ENCODE results near the gene RASSF1. TPM values are rescaled to one million over a fixed set of nuclear protein-coding genes. Genes with fewer than 3 reads are reported as not detected.

The RASSF1 gene
- total RNA-seq, 1 donor from 2014 or later = 13.7 TPM

GRCh38 chr3:50357481-50357880 is 16.8 kb upstream of the RASSF1 start:
- Mint-ChIP-seq H3K27me3 (ENCODE audit: insufficient read depth, low read depth) (peaks cover 12% of the 10 kb centered on the region), H3K9me3 (no peaks in the 10 kb centered on the region), H3K4me3 (peak overlapping the region; percentile 95), H3K27ac (no peak overlapping the region), H3K36me3 (peaks cover 7% of the 10 kb centered on the region), H3K4me1 (peaks cover 38% of the 10 kb centered on the region)
- Histone ChIP-seq H3K9ac (peak overlapping the region; percentile 96), H3K36me3 (no peaks in the 10 kb centered on the region), H3K4me1 (peaks cover 17% of the 10 kb centered on the region), H2AFZ (replicated peaks) (no peak overlapping the region), H3F3A (ENCODE audit: low read depth) (peaks cover 7% of the 10 kb centered on the region), H4K20me1 (ENCODE audit: low read depth) (peaks cover 38% of the 10 kb centered on the region), H3K27me3 (no peaks in the 10 kb centered on the region), H3K79me2 (ENCODE audit: low read depth) (peaks cover 36% of the 10 kb centered on the region), H3K27ac (no peak overlapping the region), H3K4me2 (peak overlapping the region; percentile 92), H3K9me3 (ENCODE audit: low read depth) (no peaks in the 10 kb centered on the region), H3K4me3 (peak overlapping the region; percentile 79)
- DNase-seq (ENCODE audit: low spot score) = no peak
- TF ChIP-seq CTCF (IDR thresholded peaks at IDR 0.05) (no peak), EZH2phosphoT487 (IDR thresholded peaks at IDR 0.05) (no peak), EZH2 (IDR thresholded peaks at IDR 0.05) (no peak)

- Histone ChIP-seq H3K27me3 (no peaks in the 10 kb centered on the region), H3K4me2 (peak overlapping the region; percentile 92), H3K4me3 (peak overlapping the region; percentile 79), H3K9ac (no peak overlapping the region), H3K79me2 (ENCODE audit: low read depth) (peaks cover 36% of the 10 kb centered on the region), H3F3A (ENCODE audit: low read depth) (peaks cover 7% of the 10 kb centered on the region), H3K9me3 (ENCODE audit: low read depth) (no peaks in the 10 kb centered on the region), H2AFZ (replicated peaks) (no peak overlapping the region), H3K36me3 (no peaks in the 10 kb centered on the region), H3K4me1 (peaks cover 17% of the 10 kb centered on the region), H3K27ac (no peak overlapping the region), H4K20me1 (ENCODE audit: low read depth) (peaks cover 41% of the 10 kb centered on the region)
- Mint-ChIP-seq H3K4me1 (peaks cover 39% of the 10 kb centered on the region), H3K36me3 (peaks cover 7% of the 10 kb centered on the region), H3K27me3 (ENCODE audit: insufficient read depth, low read depth) (peaks cover 12% of the 10 kb centered on the region), H3K9me3 (no peaks in the 10 kb centered on the region), H3K27ac (no peak overlapping the region), H3K4me3 (peak overlapping the region; percentile 95)
- no peak for TF ChIP-seq CTCF (IDR thresholded peaks at IDR 0.05)
- no peak for TF ChIP-seq EZH2 (IDR thresholded peaks at IDR 0.05)
- no peak for TF ChIP-seq EZH2phosphoT487 (IDR thresholded peaks at IDR 0.05)
- DNase-seq (ENCODE audit: low spot score) = no peak
These were observed 15.9 kb upstream of the RASSF1 start for GRCh38 chr3:50356553-50356952.

DNA sequence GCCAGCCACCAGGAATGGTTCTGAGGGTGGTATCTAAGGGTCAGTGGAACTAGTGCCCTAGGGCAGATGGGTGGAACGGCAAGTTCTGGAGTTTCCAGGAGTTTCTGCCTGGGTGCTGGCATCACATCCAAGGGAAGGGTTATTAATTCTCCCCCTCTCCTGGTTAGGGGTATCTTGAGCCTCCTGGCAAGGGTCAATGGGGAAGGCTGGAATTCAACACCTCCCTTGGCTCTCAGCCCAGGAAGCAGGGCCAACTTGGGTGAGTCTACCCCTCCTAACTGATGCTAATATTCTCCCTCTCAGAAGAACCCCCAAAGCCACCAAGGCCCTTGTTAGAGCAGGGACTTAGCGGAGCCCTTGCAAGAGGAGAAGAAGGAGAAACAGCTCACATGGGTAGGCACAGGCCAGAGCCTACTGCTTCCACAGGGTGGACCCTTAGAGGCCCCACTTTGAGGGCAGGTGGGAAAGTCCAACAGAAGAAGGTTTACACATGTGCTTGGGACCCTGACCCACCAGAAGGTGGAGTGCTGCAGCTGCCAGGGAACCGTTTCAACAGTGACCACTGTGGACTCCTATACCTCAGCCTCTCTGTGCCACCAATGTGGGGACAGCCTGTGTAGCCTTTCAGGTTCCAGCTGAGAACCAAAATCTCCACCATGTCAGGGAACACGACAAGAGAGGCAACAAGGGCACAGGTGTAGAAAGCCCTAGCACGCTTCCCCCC is 15.4 kb upstream of the RASSF1 start:
- no peak overlapping the region for H3K4me3 ChIP-seq
- H3K4me1 ChIP-seq = peaks cover 17% of the 10 kb centered on the region
- no peaks in the 10 kb centered on the region for H3K36me3 ChIP-seq
- DNase-seq (ENCODE audit: low spot score) = no peak
- peak overlapping the region; percentile 92 for H3K4me2 ChIP-seq
- H3K36me3 Mint-ChIP-seq = peaks cover 7% of the 10 kb centered on the region
- no peak for TF ChIP-seq EZH2phosphoT487 (IDR thresholded peaks at IDR 0.05)
- peak; percentile 35 for TF ChIP-seq CTCF (IDR thresholded peaks at IDR 0.05)
- no peak overlapping the region for H3K9ac ChIP-seq
- H2AFZ ChIP-seq (replicated peaks) = no peak overlapping the region
- H3K9me3 ChIP-seq (ENCODE audit: low read depth) = no peaks in the 10 kb centered on the region
- peaks cover 46% of the 10 kb centered on the region for H4K20me1 ChIP-seq (ENCODE audit: low read depth)
- no peaks in the 10 kb centered on the region for H3K27me3 ChIP-seq
- peaks cover 7% of the 10 kb centered on the region for H3F3A ChIP-seq (ENCODE audit: low read depth)
- H3K27ac Mint-ChIP-seq = no peak overlapping the region
- peak overlapping the region; percentile 95 for H3K4me3 Mint-ChIP-seq
- peaks cover 36% of the 10 kb centered on the region for H3K79me2 ChIP-seq (ENCODE audit: low read depth)
- no peak overlapping the region for H3K27ac ChIP-seq
- H3K9me3 Mint-ChIP-seq = no peaks in the 10 kb centered on the region
- H3K4me1 Mint-ChIP-seq = peaks cover 45% of the 10 kb centered on the region
- H3K27me3 Mint-ChIP-seq (ENCODE audit: insufficient read depth, low read depth) = peaks cover 14% of the 10 kb centered on the region
